C4-2B (cell line): Measurements from ENCODE around the gene ADGRA3.

ENCODE experiments used
- H3K27ac ChIP-seq: fragments of 450-650 bp; 2 replicates; pipeline ENCODE4 v1.5.1; 2017
- CTCF ChIP-seq: fragments of 450-650 bp; conservative IDR thresholded peaks from 2 replicates; pipeline ENCODE4 v1.5.1; 2017; ENCODE audit warnings: mild to moderate bottlenecking
- ZFX ChIP-seq: fragments of 450-650 bp; IDR thresholded peaks from 2 replicates; pipeline ENCODE4 v1.6.1; 2017

The ADGRA3 gene

GRCh38 chr4:22471419-22471818 is 44.4 kb downstream of the ADGRA3 start:
- H3K27ac ChIP-seq, result no peak overlapping the region
- TF ChIP-seq CTCF (no peak), ZFX (no peak)

- TF ChIP-seq ZFX (no peak), CTCF (no peak)
- no peak overlapping the region for H3K27ac ChIP-seq
Measured at GRCh38 chr4:22466581-22466980, 49.3 kb downstream of the ADGRA3 start.

- no peak overlapping the region for H3K27ac ChIP-seq
- no peak for TF ChIP-seq ZFX
- no peak for TF ChIP-seq CTCF
Measured at GRCh38 chr4:22465996-22466395, 49.9 kb downstream of the ADGRA3 start.

- H3K27ac ChIP-seq, result no peak overlapping the region
- TF ChIP-seq CTCF, result no peak
- TF ChIP-seq ZFX, result no peak
Measured at GRCh38 chr4:22465349-22465748, 50.5 kb downstream of the ADGRA3 start.

- H3K27ac ChIP-seq, result no peak overlapping the region
- TF ChIP-seq ZFX (no peak), CTCF (peak; percentile 12; the same call in 1 of the 2 replicates)
Measured at GRCh38 chr4:22463179-22463578, 52.7 kb downstream of the ADGRA3 start.

- H3K27ac ChIP-seq, result no peak overlapping the region
- no peak for TF ChIP-seq ZFX
- no peak for TF ChIP-seq CTCF
Measured at GRCh38 chr4:22462688-22463087, 53.2 kb downstream of the ADGRA3 start.

GRCh38 chr4:22460266-22460665 is 55.6 kb downstream of the ADGRA3 start:
- no peak overlapping the region for H3K27ac ChIP-seq
- no peak for TF ChIP-seq CTCF
- TF ChIP-seq ZFX, result no peak
